ENCODE data around the gene ANKRD16. TPM values are rescaled to one million over a fixed set of nuclear protein-coding genes. Genes with fewer than 3 reads are reported as not detected.

ANKRD16 gene
- total RNA-seq, 3 donors from 2014 or later (not counting 1 experiment from before 2014, with no cell fraction given) = 2.6 to 3.1 (median 3.0) TPM

DNA sequence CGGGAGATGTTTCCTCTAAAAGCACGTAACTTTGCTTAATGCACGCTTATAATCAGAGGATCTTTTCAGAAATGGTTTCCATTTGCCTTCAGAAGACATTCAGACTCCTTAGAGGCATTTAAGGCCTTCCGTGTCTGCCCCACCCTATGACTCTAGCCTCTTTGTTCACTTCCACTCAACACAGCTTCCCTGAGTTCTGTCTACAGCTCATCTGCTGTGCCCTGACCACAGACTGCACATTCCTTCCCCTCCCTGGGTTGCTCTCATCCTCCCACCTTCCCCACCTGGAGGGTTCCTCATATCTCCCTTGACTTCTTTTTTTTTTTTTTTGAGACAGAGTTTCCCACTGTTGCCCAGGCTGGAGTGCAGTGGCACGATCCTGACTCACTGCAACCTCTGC, 17.0 kb upstream of the ANKRD16 start:
- WGBS (ENCODE audit: insufficient coverage) = 90% methylated on average over 5 of the region's 5 CpGs
- no peaks in the 10 kb centered on the region for H3K9me3 Mint-ChIP-seq
- TF ChIP-seq, protein P1, sequence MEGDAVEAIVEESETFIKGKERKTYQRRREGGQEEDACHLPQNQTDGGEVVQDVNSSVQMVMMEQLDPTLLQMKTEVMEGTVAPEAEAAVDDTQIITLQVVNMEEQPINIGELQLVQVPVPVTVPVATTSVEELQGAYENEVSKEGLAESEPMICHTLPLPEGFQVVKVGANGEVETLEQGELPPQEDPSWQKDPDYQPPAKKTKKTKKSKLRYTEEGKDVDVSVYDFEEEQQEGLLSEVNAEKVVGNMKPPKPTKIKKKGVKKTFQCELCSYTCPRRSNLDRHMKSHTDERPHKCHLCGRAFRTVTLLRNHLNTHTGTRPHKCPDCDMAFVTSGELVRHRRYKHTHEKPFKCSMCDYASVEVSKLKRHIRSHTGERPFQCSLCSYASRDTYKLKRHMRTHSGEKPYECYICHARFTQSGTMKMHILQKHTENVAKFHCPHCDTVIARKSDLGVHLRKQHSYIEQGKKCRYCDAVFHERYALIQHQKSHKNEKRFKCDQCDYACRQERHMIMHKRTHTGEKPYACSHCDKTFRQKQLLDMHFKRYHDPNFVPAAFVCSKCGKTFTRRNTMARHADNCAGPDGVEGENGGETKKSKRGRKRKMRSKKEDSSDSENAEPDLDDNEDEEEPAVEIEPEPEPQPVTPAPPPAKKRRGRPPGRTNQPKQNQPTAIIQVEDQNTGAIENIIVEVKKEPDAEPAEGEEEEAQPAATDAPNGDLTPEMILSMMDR (IDR thresholded peaks at IDR 0.05) = no peak
- peaks cover 46% of the 10 kb centered on the region for H3K36me3 ChIP-seq (ENCODE audit: control insufficient read depth, insufficient read depth, low read length)
- H3K27me3 ChIP-seq (ENCODE audit: control insufficient read depth, insufficient read depth, low read length) = no peaks in the 10 kb centered on the region
- intact Hi-C loops (cut with micrococcal nuclease) = no loop called here
- H3K27ac ChIP-seq (ENCODE audit: low read length) = no peak overlapping the region
- no peak for DNase-seq
- no peak for ATAC-seq
- no peaks in the 10 kb centered on the region for H3K4me1 ChIP-seq (ENCODE audit: control insufficient read depth, insufficient read depth, low read length)
- peak overlapping the region in 1 of 2 donors; percentile 15 for H3K27ac Mint-ChIP-seq
- peaks cover 6 to 10% of the 10 kb centered on the region in 2 donors for H3K4me1 Mint-ChIP-seq
- H3K4me3 Mint-ChIP-seq = no peak overlapping the region
- no peaks in the 10 kb centered on the region for H3K9me3 ChIP-seq (ENCODE audit: control insufficient read depth, insufficient read depth, low read length)
- H3K4me3 ChIP-seq (ENCODE audit: low read length) = no peak overlapping the region
- H3K27me3 Mint-ChIP-seq (ENCODE audit: low read depth in 2 of 2) = no peaks in the 10 kb centered on the region
- no peaks in the 10 kb centered on the region for H3K36me3 Mint-ChIP-seq

DNA sequence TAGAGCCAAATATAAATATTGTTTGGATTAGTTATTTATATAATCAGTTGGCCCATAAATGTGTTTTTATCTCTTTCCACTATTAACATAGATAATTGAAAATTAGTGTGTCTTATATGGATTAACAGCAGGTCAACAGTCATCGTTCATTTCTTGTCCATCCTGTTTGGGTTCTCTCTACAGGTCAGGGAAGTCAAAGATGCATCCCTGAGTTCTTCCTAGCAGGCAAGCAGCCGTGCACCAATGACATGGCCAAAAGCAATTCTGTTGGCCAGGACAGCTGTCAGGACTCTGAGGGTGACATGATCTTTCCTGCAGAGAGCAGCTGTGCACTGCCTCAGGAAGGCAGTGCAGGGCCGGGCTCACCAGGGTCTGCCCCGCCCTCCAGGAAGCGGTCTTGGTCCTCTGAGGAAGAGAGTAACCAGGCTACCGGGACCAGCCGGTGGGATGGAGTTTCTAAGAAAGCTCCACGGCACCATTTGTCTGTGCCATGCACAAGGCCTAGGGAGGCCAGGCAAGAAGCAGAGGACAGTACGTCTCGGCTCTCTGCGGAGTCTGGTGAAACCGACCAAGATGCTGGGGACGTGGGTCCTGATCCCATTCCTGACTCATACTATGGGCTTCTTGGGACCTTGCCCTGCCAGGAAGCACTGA, 16.3 kb upstream of the ANKRD16 start:
- Histone ChIP-seq H3K4me1 (ENCODE audit: control insufficient read depth, insufficient read depth, low read length) (no peaks in the 10 kb centered on the region), H3K4me3 (ENCODE audit: low read length) (no peak overlapping the region), H3K9me3 (ENCODE audit: control insufficient read depth, insufficient read depth, low read length) (no peaks in the 10 kb centered on the region), H3K27ac (ENCODE audit: low read length) (no peak overlapping the region), H3K36me3 (ENCODE audit: control insufficient read depth, insufficient read depth, low read length) (peaks cover 40% of the 10 kb centered on the region), H3K27me3 (ENCODE audit: control insufficient read depth, insufficient read depth, low read length) (no peaks in the 10 kb centered on the region)
- TF ChIP-seq, protein P1 (IDR thresholded peaks at IDR 0.05) = no peak
- Mint-ChIP-seq H3K36me3 (no peaks in the 10 kb centered on the region), H3K27me3 (ENCODE audit: low read depth in 2 of 2) (no peaks in the 10 kb centered on the region), H3K9me3 (no peaks in the 10 kb centered on the region), H3K27ac (no peak overlapping the region), H3K4me1 (peaks cover 6 to 10% of the 10 kb centered on the region in 2 donors), H3K4me3 (no peak overlapping the region)
- WGBS (ENCODE audit: insufficient coverage) = 94% methylated on average over 13 of the region's 13 CpGs
- DNase-seq (no peak), ATAC-seq (no peak)
- intact Hi-C loops (cut with micrococcal nuclease) = no loop called here

DNA sequence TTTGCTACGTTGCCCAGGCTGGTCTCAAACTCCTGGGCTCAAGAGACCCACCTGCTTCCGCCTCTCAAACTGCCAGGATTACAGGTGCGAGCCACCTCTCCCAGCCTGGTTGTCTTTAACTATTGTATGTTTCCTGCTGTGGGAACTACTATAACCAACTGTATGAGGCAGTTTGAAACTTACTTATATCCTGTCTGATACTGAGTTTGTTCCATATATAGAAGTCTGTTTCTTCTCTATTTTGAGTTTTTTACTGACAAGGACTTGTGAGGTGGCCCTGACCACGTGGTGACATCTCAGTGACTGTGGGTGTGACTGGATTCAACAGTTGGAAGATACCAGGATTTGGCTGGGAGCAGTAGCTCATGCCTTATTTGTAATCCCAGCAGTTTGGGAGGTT, 14.5 kb upstream of the ANKRD16 start:
- TF ChIP-seq, protein P1 (IDR thresholded peaks at IDR 0.05) = no peak
- Histone ChIP-seq H3K4me3 (ENCODE audit: low read length) (no peak overlapping the region), H3K4me1 (ENCODE audit: control insufficient read depth, insufficient read depth, low read length) (no peaks in the 10 kb centered on the region), H3K27me3 (ENCODE audit: control insufficient read depth, insufficient read depth, low read length) (no peaks in the 10 kb centered on the region), H3K9me3 (ENCODE audit: control insufficient read depth, insufficient read depth, low read length) (no peaks in the 10 kb centered on the region), H3K27ac (ENCODE audit: low read length) (no peak overlapping the region), H3K36me3 (ENCODE audit: control insufficient read depth, insufficient read depth, low read length) (peaks cover 24% of the 10 kb centered on the region)
- ATAC-seq (no peak), DNase-seq (no peak)
- intact Hi-C loops (cut with micrococcal nuclease) = no loop called here
- whole genome bisulfite sequencing (ENCODE audit: insufficient coverage) = 81% methylated on average over 3 of the region's 4 CpGs
- H3K27me3 Mint-ChIP-seq (ENCODE audit: low read depth in 2 of 2) = no peaks in the 10 kb centered on the region
- H3K4me3 Mint-ChIP-seq = no peak overlapping the region
- H3K36me3 Mint-ChIP-seq = no peaks in the 10 kb centered on the region
- no peak overlapping the region for H3K27ac Mint-ChIP-seq
- no peaks in the 10 kb centered on the region for H3K9me3 Mint-ChIP-seq
- peaks cover 6 to 10% of the 10 kb centered on the region in 2 donors for H3K4me1 Mint-ChIP-seq

DNA sequence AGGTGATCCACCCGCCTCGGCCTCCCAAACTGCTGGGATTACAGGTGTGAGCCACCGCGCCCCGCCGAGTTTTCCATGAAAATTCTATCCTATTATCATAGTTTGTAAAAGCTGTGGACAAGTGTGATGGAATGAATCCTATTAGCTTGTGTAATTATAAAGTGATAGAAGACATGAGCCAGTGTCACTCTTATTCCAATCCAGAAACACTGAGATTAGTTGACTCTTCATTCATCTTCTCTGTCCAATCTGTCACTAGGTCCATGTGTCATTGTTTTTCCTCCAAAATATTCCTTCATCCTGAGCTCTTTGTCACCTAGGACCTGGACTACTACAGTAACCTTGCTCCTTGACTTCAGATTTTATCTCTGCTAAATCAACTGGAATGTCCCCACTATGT, 13.9 kb upstream of the ANKRD16 start:
- Histone ChIP-seq H3K9me3 (ENCODE audit: control insufficient read depth, insufficient read depth, low read length) (no peaks in the 10 kb centered on the region), H3K4me1 (ENCODE audit: control insufficient read depth, insufficient read depth, low read length) (no peaks in the 10 kb centered on the region), H3K27me3 (ENCODE audit: control insufficient read depth, insufficient read depth, low read length) (no peaks in the 10 kb centered on the region), H3K36me3 (ENCODE audit: control insufficient read depth, insufficient read depth, low read length) (peaks cover 19% of the 10 kb centered on the region), H3K27ac (ENCODE audit: low read length) (no peak overlapping the region), H3K4me3 (ENCODE audit: low read length) (no peak overlapping the region)
- intact Hi-C loops (cut with micrococcal nuclease) = no loop called here
- no peak overlapping the region for H3K4me3 Mint-ChIP-seq
- H3K9me3 Mint-ChIP-seq = no peaks in the 10 kb centered on the region
- peaks cover 6 to 9% of the 10 kb centered on the region in 2 donors for H3K4me1 Mint-ChIP-seq
- TF ChIP-seq, protein P1 (IDR thresholded peaks at IDR 0.05) = no peak
- ATAC-seq = no peak
- no peaks in the 10 kb centered on the region for H3K27me3 Mint-ChIP-seq (ENCODE audit: low read depth in 2 of 2)
- no peak for DNase-seq
- H3K36me3 Mint-ChIP-seq = no peaks in the 10 kb centered on the region
- H3K27ac Mint-ChIP-seq = no peak overlapping the region
- no CpG with 5 or more reads among the region's 6 CpGs for WGBS (ENCODE audit: insufficient coverage)
